Skeletal muscle cell (primary cell): ENCODE measurements around the gene MVP.
A peak's percentile ranks its signal among the peaks of the same experiment; 100 is the strongest.
"Not testable (repeated sequence)": the region's sequence is repeated elsewhere in the genome, so short reads cannot be mapped to it uniquely, and the experiment has no call there.

Experiments
- DNase-seq: peaks from one replicate; pipeline ENCODE4 v3.0.0-alpha.2; 2010; ENCODE audit warnings: low read depth
- H3K4me3 ChIP-seq: 2 replicates; pipeline ENCODE4 v1.5.1; 2011; ENCODE audit warnings: low read depth, mild to moderate bottlenecking, control low read depth, low read length, moderate library complexity

The MVP gene

GRCh38 chr16:29862884-29863668 is 42.8 kb downstream of the MVP start, which contains the start of gene CDIPT:
TSS of gene CDIPT (minus strand) at chr16:29863226. CDS start at chr16:29862857, 369 bp downstream.
- H3K4me3 ChIP-seq, result peak within 1 kb of the TSS; percentile 84
- DNase-seq, result peak; percentile 90

DNA sequence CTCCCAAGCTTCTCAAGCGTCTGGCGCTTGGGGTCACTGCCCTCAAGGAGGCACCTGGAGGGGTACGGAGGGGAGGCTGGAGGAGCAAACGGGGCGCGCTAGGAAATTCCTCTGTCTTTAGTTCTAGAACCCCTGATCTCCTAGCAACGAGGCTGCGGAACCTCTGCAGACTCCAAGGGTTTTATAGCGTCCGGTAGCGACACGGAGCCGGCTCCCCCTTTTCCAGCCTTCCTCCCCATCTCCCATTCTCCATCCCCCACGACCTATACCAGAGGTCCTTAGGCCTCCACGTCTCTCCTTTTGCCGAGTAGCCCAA is 43.4 kb downstream of the MVP start:
- H3K4me3 ChIP-seq, result peak overlapping the region; percentile 84

GRCh38 chr16:29864205-29864604 is 43.9 kb downstream of the MVP start:
- no peak for DNase-seq
- no peak overlapping the region for H3K4me3 ChIP-seq

More for the DNA sequence above, 43.4 kb downstream of the MVP start:
- no peak for DNase-seq

DNA sequence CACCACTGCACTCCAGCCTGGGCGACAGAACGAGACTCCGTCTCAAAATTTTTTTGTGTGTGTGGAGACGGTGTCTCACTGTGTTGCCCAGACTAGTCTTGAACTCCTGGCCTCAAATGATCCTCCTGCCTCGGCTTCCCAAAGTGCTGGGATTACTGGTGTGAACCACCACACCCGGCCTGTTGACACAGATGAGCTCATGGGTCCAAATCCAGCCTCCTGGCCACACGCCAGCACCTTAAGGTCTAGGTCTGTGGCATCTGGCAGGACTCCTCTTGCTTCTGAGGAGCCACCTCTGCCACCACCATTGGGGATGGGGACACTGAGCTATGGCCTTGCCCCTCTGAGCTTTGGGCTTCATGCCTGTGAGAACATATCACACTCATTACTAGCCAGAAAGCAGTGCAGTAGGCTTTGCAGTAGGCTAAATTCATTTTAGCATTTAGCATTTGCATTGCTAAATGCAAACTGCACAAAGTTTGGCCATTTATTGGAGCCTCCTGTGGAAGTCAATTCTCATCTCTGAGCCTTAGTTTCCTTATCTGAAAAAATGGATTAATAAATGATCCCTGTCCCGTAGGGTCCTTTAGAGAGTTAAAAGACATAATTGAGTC is 48.2 kb downstream of the MVP start:
- H3K4me3 ChIP-seq, result no peak overlapping the region
- no peak for DNase-seq

- H3K4me3 ChIP-seq, DNase-seq: not testable (repeated sequence)
Observed at GRCh38 chr16:29869067-29869466, 48.8 kb downstream of the MVP start.

DNA sequence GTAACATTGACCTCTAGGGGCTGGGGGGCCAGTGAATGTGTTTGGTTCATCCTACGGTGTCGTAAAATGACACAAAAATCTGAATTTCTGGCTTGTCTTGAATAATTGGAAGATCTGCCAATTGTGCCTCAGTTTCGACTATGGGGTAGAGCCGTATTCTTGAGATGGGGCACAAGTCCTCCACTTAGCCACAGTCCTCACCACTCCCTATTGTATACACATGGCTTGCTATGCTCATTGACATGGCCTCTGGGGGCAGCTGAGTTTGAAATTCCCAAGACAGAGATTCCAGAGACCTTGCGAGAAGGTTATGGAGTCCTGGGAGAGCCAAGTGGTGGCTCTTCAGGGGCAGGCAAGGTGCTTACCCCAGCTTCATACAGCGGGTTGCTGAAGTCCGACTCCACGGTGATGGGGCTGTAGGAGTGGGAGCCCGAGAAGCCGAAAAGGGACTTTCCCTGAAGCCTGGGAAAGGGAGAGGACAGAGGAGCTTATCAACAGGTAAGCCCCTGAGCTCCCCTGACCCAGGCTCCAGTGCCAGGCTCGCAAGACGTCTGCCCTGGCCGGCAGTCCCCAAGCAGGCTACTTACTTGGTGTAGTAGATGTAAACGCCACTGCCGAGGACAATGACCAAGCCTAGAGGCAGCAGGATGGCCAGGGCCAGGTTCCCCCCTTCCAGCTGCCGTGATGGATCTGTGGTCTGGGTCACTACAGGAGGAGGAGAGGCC is 51.7 kb downstream of the MVP start:
- DNase-seq, result no peak
- H3K4me3 ChIP-seq, result no peak overlapping the region

DNA sequence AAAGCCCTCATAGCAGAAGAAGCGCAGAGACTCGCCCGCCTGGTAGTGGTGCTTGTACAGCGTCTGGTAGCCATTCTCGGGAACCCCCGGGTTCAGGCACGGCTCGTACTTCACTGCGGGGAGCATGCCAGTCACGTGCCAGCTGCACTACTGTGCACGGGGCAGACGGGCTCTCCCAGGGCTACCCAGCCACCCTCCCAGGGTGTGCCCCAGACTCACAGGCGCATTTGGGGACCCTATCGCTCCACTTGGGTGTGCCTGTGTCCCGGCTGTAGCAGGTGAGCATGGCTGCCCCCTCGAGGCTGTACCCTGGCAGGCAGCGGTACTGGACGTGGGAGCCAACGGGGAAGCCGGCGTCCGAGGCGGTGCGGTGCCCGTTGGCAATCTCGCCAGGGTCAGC is 53.1 kb downstream of the MVP start:
- DNase-seq, result no peak
- no peak overlapping the region for H3K4me3 ChIP-seq

- no peak for DNase-seq
- H3K4me3 ChIP-seq, result no peak overlapping the region
Observed at GRCh38 chr16:29875206-29875605, 54.9 kb downstream of the MVP start.

DNA sequence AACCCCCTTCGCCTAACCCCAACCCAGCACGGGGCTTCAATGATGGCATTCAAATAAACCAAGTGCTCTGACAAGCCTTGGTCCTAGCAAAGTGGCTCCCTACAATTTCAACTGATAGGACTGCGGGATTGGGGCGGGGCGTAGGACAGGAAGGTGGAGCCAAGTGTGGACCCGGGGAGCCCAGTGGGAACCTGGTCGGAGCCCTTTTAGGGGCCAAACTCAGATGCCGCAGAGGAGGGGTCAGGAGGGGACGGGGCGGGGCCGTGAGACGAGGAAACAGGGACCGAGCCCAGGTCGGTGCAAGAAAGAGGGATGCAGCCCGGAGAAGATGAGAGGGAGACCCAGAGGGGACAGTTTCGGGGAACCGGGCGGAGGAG is 55.9 kb downstream of the MVP start:
- DNase-seq, result no peak
- peak overlapping the region; percentile 5 for H3K4me3 ChIP-seq

DNA sequence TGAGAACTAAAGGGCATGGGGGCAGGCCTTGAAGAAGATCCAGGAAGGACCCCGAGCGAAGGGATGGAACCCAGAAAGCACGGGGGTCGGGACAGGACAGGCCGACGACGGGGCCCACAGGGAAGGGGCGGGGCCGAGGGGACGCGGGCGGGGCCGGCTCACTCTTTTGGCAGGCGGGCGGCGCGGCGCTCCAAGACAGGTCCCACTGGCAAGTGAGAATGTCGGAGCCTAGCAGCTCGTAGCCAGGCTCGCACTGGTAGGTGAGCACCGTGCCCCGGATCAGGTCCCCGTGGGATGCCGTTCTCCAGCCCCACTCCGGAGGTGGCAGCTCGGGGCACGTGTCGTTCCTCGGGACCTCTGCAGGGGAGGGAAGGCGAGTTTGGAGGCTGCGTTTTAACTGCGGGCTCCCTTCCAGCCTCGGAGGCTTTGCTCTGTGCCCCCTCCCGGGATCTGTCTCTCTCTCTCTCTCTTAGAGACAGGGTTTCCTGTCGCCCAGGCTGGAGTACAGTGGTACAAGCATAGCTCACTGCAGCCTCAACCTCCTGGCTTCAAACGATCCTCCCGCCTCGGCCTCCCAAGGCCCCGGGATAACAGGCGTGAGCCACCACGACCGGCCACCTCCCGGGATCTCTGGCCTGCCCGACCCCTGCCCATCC is 56.5 kb downstream of the MVP start:
- DNase-seq, result no peak
- peak overlapping the region; percentile 5 for H3K4me3 ChIP-seq

GRCh38 chr16:29877266-29877961 is 57.2 kb downstream of the MVP start:
- no peak overlapping the region for H3K4me3 ChIP-seq
- DNase-seq, result no peak

- H3K4me3 ChIP-seq, result no peak overlapping the region
- DNase-seq, result no peak
Observed at GRCh38 chr16:29878172-29878571, 57.9 kb downstream of the MVP start.

DNA sequence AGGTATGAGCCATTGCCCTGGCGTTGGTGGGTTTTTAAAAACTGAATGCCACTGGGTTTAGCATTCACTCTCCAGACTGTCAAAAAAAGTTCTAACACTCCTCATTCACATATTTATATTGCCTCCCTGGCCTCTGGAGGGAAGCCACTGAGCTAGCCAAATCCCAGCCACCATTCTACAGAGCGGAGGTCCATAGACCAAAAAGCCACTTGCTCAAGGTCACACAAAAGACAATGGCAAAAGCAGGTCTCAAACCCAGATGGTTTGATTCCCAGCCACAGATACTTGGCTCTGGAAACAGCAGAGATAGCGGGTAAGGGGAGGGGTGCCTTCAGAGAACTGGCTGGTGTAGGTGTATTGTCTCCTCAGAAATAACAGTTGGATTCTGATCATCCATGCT is 60.8 kb downstream of the MVP start:
- no peak for DNase-seq

GRCh38 chr16:29883987-29884386 is 63.7 kb downstream of the MVP start:
- no peak overlapping the region for H3K4me3 ChIP-seq
- no peak for DNase-seq

More for the DNA sequence above, 60.8 kb downstream of the MVP start:
- H3K4me3 ChIP-seq, result no peak overlapping the region

- not testable (repeated sequence) for DNase-seq, H3K4me3 ChIP-seq
Observed at GRCh38 chr16:29889372-29889771, 69.1 kb downstream of the MVP start.

GRCh38 chr16:29891525-29892457 is 71.5 kb downstream of the MVP start:
- DNase-seq, result no peak
- H3K4me3 ChIP-seq, result no peak overlapping the region

DNA sequence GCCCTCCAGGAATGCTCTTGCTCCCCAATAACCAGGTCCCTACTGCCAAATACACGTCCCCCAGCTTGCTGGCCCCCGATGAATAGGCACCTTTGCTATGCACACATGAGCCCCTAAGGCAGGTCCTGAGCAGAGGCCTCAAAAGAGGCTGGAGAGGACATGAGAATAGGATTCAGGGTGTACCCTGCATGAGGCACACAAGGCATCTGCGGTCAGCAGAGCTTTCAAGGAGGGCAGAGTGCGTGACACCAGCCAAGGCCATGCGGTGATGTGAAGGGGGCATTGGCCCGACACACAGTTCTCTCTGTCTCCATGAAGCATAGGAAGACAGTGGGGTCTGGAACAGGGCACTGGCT is 72.2 kb downstream of the MVP start:
- no peak for DNase-seq
- H3K4me3 ChIP-seq, result no peak overlapping the region

DNA sequence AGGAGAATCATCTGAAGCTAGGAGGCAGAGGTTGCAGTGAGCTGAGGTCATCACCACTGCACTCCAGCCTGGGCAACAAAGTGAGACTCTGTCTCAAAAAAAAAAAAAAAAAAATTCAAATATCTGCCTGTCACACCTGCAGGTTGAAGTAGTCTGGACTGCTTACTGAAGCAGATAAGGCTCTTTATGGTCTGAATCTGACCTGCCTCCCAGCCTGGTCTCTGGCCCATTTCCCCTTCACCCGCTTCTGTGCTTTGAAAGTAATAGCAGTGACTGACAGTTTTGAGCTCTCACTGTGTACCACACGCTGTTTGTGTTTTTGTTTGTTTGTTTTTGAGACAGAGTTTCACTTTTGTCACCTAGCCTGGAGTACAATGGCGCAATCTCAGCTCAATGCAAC is 73.3 kb downstream of the MVP start:
- H3K4me3 ChIP-seq, result no peak overlapping the region
- no peak for DNase-seq

GRCh38 chr16:29894352-29894751 is 74.1 kb downstream of the MVP start:
- no peak overlapping the region for H3K4me3 ChIP-seq
- DNase-seq, result no peak
